Esophagus squamous epithelium (tissue), 5 donors: ENCODE results near the gene PSMG3. TPM values are rescaled to one million over a fixed set of nuclear protein-coding genes. Genes with fewer than 3 reads are reported as not detected.

Experiments used
- DNase-seq: peaks from one replicate; lab custom pipeline; 2025; lab: John Stamatoyannopoulos, UW
- H3K27ac ChIP-seq, 4 donors: fragments of 200-600 bp; sonication (generic); one replicate each; pipeline ENCODE4 v1.5.1; 2016 to 2019; ENCODE audit warnings: mild to moderate bottlenecking in 1 of 4
- H3K27me3 ChIP-seq, 4 donors: fragments of 200-600 bp; sonication (generic); 1 replicate in 3 of 4; 2 replicates in 1 of 4; pipeline versions ENCODE4 v1.5.1 to v1.6.0; 2017 to 2021; ENCODE audit warnings: antibody characterized with exemption in 1 of 4
- H3K36me3 ChIP-seq, 3 donors: fragments of 200-600 bp; sonication (generic); one replicate each; pipeline ENCODE4 v1.5.1; 2016 to 2019
- H3K4me1 ChIP-seq, 3 donors: fragments of 200-600 bp; sonication (generic); one replicate each; pipeline ENCODE4 v1.5.1; 2017 to 2019
- H3K4me3 ChIP-seq, 4 donors: fragments of 200-600 bp; sonication (generic); 1 replicate in 3 of 4; 2 replicates in 1 of 4; pipeline ENCODE4 v1.5.1; 2016 to 2019; ENCODE audit warnings: mild to moderate bottlenecking in 2 of 4, moderate library complexity in 1 of 4
- H3K9me3 ChIP-seq, 3 donors: fragments of 200-600 bp; sonication (generic); one replicate each; pipeline ENCODE4 v1.5.1; 2016 to 2019
- CTCF ChIP-seq, 6 experiments: fragments of 450-650 bp in 4 of 6; fragments of 200-600 bp in 2 of 6; sonication (generic) in 2 of 6; IDR thresholded peaks; one replicate each; pipeline ENCODE4 v1.5.1; 2016 to 2019; ENCODE audit warnings: antibody characterized with exemption in 6 of 6, mild to moderate bottlenecking in 4 of 6, moderate library complexity in 4 of 6
- POLR2A ChIP-seq, 4 donors: fragments of 450-650 bp; IDR thresholded peaks; one replicate each; pipeline ENCODE4 v1.6.1; 2017; ENCODE audit warnings: antibody characterized with exemption in 4 of 4, mild to moderate bottlenecking in 4 of 4, moderate library complexity in 3 of 4
- WGBS, 2 donors: methylation state at CpG; one replicate each; pipeline ENCODE4 v1.1.5; 2018; 5-methylcytosine and 5-hydroxymethylcytosine counted together
- intact Hi-C: fragments of 100-400 bp; cut with DNase I; formaldehyde crosslinking; loops from one replicate; pipeline ENCODE4 v1.15.0; 2022
- total RNA-seq, 4 donors: library from RNA; depleted of rRNA; stranded (reverse); fragments of >200 nt; gene quantifications; one replicate each; pipeline ENCODE4 v1.1.0, GENCODE V29; 2016
- donor health status: DM: yes; HTN: yes; CAD: no.

PSMG3 gene
- total RNA-seq = 10 to 100 TPM; 44.5 to 63.6 (median 47.4) TPM

- intact Hi-C loops = no loop called here
- WGBS, 2 donors = 0 to 2% methylated on average over 10 to 11 of the region's 95 CpGs
- no peaks in the 10 kb centered on the region for H3K9me3 ChIP-seq
- no peaks in the 10 kb centered on the region for H3K27me3 ChIP-seq
- peaks cover 0 to 26% (median 0%) of the 10 kb centered on the region in 3 donors for H3K36me3 ChIP-seq
- H3K4me1 ChIP-seq = peaks cover 28 to 64% (median 42%) of the 10 kb centered on the region in 3 donors
- H3K27ac ChIP-seq = peak within 1 kb of the TSS; percentile 93 to 98 (median 97)
- TF ChIP-seq CTCF (IDR thresholded peaks at IDR 0.05) (peak in 5 of 6 experiments; percentile 23 to 40 (median 30)), POLR2A (IDR thresholded peaks at IDR 0.05) (peak in 2 of 4 donors; percentile 79 to 88)
- peak within 1 kb of the TSS; percentile 83 to 98 (median 90) for H3K4me3 ChIP-seq
- DNase-seq = peak; percentile 47
Measured at GRCh38 chr7:1569833-1570632, at the start of gene PSMG3. Gene PSMG3, minus strand, starts transcription at chr7:1570032. Its CDS starts 693 bp downstream, at chr7:1569339.

GRCh38 chr7:1618475-1618874 lies 48.6 kb upstream of the PSMG3 start:
- intact Hi-C loops = no loop called here
- Histone ChIP-seq H3K4me1 (no peaks in the 10 kb centered on the region), H3K27me3 (peaks cover 0 to 29% (median 0%) of the 10 kb centered on the region in 4 donors), H3K4me3 (no peak overlapping the region), H3K9me3 (no peaks in the 10 kb centered on the region), H3K36me3 (no peaks in the 10 kb centered on the region), H3K27ac (no peak overlapping the region)
- 89 to 90% methylated on average over 3 of the region's 3 CpGs for WGBS, 2 donors
- no peak for DNase-seq
- TF ChIP-seq CTCF (IDR thresholded peaks at IDR 0.05) = no peak
- TF ChIP-seq POLR2A (IDR thresholded peaks at IDR 0.05) = no peak

- no peaks in the 10 kb centered on the region for H3K36me3 ChIP-seq
- H3K27me3 ChIP-seq = peaks cover 0 to 29% (median 0%) of the 10 kb centered on the region in 4 donors
- no peak for DNase-seq
- TF ChIP-seq POLR2A (IDR thresholded peaks at IDR 0.05) = no peak
- TF ChIP-seq CTCF (IDR thresholded peaks at IDR 0.05) = no peak
- H3K4me3 ChIP-seq = no peak overlapping the region
- intact Hi-C loops = no loop called here
- no peaks in the 10 kb centered on the region for H3K4me1 ChIP-seq
- H3K27ac ChIP-seq = no peak overlapping the region
- H3K9me3 ChIP-seq = no peaks in the 10 kb centered on the region
- WGBS, 2 donors = 70 to 75% methylated on average over 6 to 8 of the region's 8 CpGs
Measured at GRCh38 chr7:1617957-1618356, 48.1 kb upstream of the PSMG3 start.

GRCh38 chr7:1616741-1617140 lies 46.9 kb upstream of the PSMG3 start:
- DNase-seq = no peak
- Histone ChIP-seq H3K4me1 (no peaks in the 10 kb centered on the region), H3K4me3 (no peak overlapping the region), H3K9me3 (no peaks in the 10 kb centered on the region), H3K27ac (no peak overlapping the region), H3K27me3 (peaks cover 0 to 29% (median 0%) of the 10 kb centered on the region in 4 donors), H3K36me3 (no peaks in the 10 kb centered on the region)
- 87 to 88% methylated on average over 6 to 7 of the region's 8 CpGs for WGBS, 2 donors
- intact Hi-C loops = no loop called here
- no peak for TF ChIP-seq POLR2A (IDR thresholded peaks at IDR 0.05)

- Histone ChIP-seq H3K4me1 (no peaks in the 10 kb centered on the region), H3K4me3 (no peak overlapping the region), H3K36me3 (no peaks in the 10 kb centered on the region), H3K27me3 (peaks cover 0 to 36% (median 0%) of the 10 kb centered on the region in 4 donors), H3K27ac (no peak overlapping the region), H3K9me3 (no peaks in the 10 kb centered on the region)
- WGBS, 2 donors = 0 to 53% methylated on average over 2 to 8 of the region's 10 CpGs
- DNase-seq = no peak
- intact Hi-C loops = no loop called here
- no peak for TF ChIP-seq POLR2A (IDR thresholded peaks at IDR 0.05)
Measured at GRCh38 chr7:1611708-1612241, 41.9 kb upstream of the PSMG3 start.
